CMK (cell line): Measurements from ENCODE around the gene NT5DC3.
A peak's percentile ranks its signal among the peaks of the same experiment; 100 is the strongest.

Source experiments
- DNase-seq: peaks from one replicate; pipeline ENCODE4 v3.0.0-alpha.2; 2010; ENCODE audit warnings: low read depth

NT5DC3 gene

GRCh38 chr12:103840876-103841689, at the start of gene NT5DC3:
Gene NT5DC3 (minus strand): TSS chr12:103841234. CDS start chr12:103841156, 78 bp downstream.
- DNase-seq, result peak; percentile 61

GRCh38 chr12:103887738-103888137, 46.7 kb upstream of the NT5DC3 start:
- no peak for DNase-seq

GRCh38 chr12:103886195-103886797, 45.3 kb upstream of the NT5DC3 start:
- DNase-seq, result no peak

- DNase-seq, result peak; percentile 2
These were observed 43.3 kb upstream of the NT5DC3 start for GRCh38 chr12:103884316-103884715.

- no peak for DNase-seq
These were observed 42.9 kb upstream of the NT5DC3 start for GRCh38 chr12:103883908-103884307.

- DNase-seq, result no peak
These were observed 42.0 kb upstream of the NT5DC3 start for GRCh38 chr12:103882861-103883596.

- DNase-seq, result no peak
These were observed 40.2 kb upstream of the NT5DC3 start for GRCh38 chr12:103881261-103881660.

- DNase-seq, result no peak
These were observed 39.5 kb upstream of the NT5DC3 start for GRCh38 chr12:103880299-103881142.

GRCh38 chr12:103879878-103880277, 38.8 kb upstream of the NT5DC3 start:
- DNase-seq, result no peak

- DNase-seq, result no peak
These were observed 38.1 kb upstream of the NT5DC3 start for GRCh38 chr12:103879048-103879692.

GRCh38 chr12:103877934-103878510, 37.0 kb upstream of the NT5DC3 start:
- DNase-seq, result peak; percentile 15

GRCh38 chr12:103877288-103877687, 36.3 kb upstream of the NT5DC3 start:
- no peak for DNase-seq

GRCh38 chr12:103875666-103876065, 34.6 kb upstream of the NT5DC3 start:
- no peak for DNase-seq

GRCh38 chr12:103868215-103868614, 27.2 kb upstream of the NT5DC3 start:
- no peak for DNase-seq

- no peak for DNase-seq
These were observed 24.2 kb upstream of the NT5DC3 start for GRCh38 chr12:103865151-103865730.

- DNase-seq, result no peak
These were observed 23.7 kb upstream of the NT5DC3 start for GRCh38 chr12:103864710-103865109.

GRCh38 chr12:103858953-103859601, 18.0 kb upstream of the NT5DC3 start:
- DNase-seq, result no peak

GRCh38 chr12:103858335-103858734, 17.3 kb upstream of the NT5DC3 start:
- no peak for DNase-seq

GRCh38 chr12:103857164-103857563, 16.1 kb upstream of the NT5DC3 start:
- DNase-seq, result no peak
